GM12878 (cell line): Measurements from ENCODE around the gene STPG4. TPM values are rescaled to one million over a fixed set of nuclear protein-coding genes. Genes with fewer than 3 reads are reported as not detected.
A peak's percentile ranks its signal among the peaks of the same experiment; 100 is the strongest.

Experiments
- ATAC-seq: fragments of 200-7000 bp; cut with Tn5 transposase; 3 replicates; pipeline ENCODE4 v1.9.1; 2020; ENCODE audit warnings: mild to moderate bottlenecking, moderate library complexity
- BruUV-seq: library from RNA; stranded (reverse); fragments of 400-500 nt; replicated peaks from 2 replicates; lab custom pipeline; 2021; lab: Mats Ljungman, UMichigan
- CTCF ChIA-PET: fragments of 300-600 bp; sonication (Branson Sonifier 250); formaldehyde crosslinking; extraction: SDS; loops from one replicate; lab custom pipeline; 2021; ENCODE audit warnings: inconsistent platforms; lab: Yijun Ruan, JAX
- POLR2A ChIA-PET: fragments of 350-600 bp; formaldehyde crosslinking; extraction: SDS; loops from one replicate; lab custom pipeline; 2021; ENCODE audit warnings: inconsistent platforms; lab: Charles Lee
- RAD21 ChIA-PET: fragments of 300-600 bp; sonication (Branson Sonifier 250); formaldehyde crosslinking; loops from one replicate; lab custom pipeline; 2023; ENCODE audit warnings: antibody characterized with exemption; ENCODE audit not compliant: unreplicated experiment; lab: Charles Lee
- SMC1A ChIA-PET: fragments of 300-600 bp; sonication (Branson Sonifier 250); formaldehyde crosslinking; loops from one replicate; lab custom pipeline; 2023; ENCODE audit not compliant: unreplicated experiment, uncharacterized antibody; lab: Charles Lee
- DNase-seq: peaks from one replicate; pipeline ENCODE4 v3.0.0-alpha.2; 2011; ENCODE audit warnings: low read depth, low spot score
- FAIRE-seq: peaks from 3 replicates; lab custom pipeline; 2011; peaks lifted over from hg19 to GRCh38; lab: Jason Lieb, UNC
- H2AFZ ChIP-seq: 2 replicates; pipeline ENCODE4 v1.6.0; 2011; ENCODE audit warnings: low read depth, low read length, control low read depth; ENCODE audit not compliant: control insufficient read depth
- H3K27ac ChIP-seq: 2 replicates; pipeline ENCODE4 v1.5.1; 2011; ENCODE audit warnings: control low read depth; ENCODE audit not compliant: control insufficient read depth, insufficient read depth
- H3K27me3 ChIP-seq, 2 experiments: replicated peaks in 1 of 2; 2 replicates each; pipeline versions ENCODE4 v1.6.0 to v1.6.1; 2011; ENCODE audit warnings: low read length in 1 of 2; ENCODE audit not compliant: control insufficient read depth in 2 of 2, insufficient read depth in 2 of 2
- H3K36me3 ChIP-seq, 2 experiments: 2 replicates each; pipeline ENCODE4 v1.5.1; 2011; ENCODE audit warnings: low read length in 1 of 2; ENCODE audit not compliant: control insufficient read depth in 2 of 2, insufficient read depth in 2 of 2
- H3K4me1 ChIP-seq: 2 replicates; pipeline ENCODE4 v1.6.1; 2011; ENCODE audit warnings: mild to moderate bottlenecking, low read length, moderate library complexity, mixed read lengths; ENCODE audit not compliant: control insufficient read depth, insufficient read depth
- H3K4me2 ChIP-seq: 2 replicates; pipeline ENCODE4 v1.6.0; 2011; ENCODE audit warnings: control low read depth; ENCODE audit not compliant: control insufficient read depth, insufficient read depth
- H3K4me3 ChIP-seq: fragments of 200-600 bp; sonication (generic); 2 replicates; pipeline ENCODE4 v1.5.1; 2016
- H3K79me2 ChIP-seq: 2 replicates; pipeline ENCODE4 v1.6.0; 2011; ENCODE audit warnings: low read length; ENCODE audit not compliant: control insufficient read depth, insufficient read depth
- H3K9ac ChIP-seq: 2 replicates; pipeline ENCODE4 v1.8.0; 2011; ENCODE audit warnings: low read length, control low read depth, mixed read lengths; ENCODE audit not compliant: control insufficient read depth, insufficient read depth
- H3K9me3 ChIP-seq: replicated peaks from 3 replicates; pipeline ENCODE4 v1.5.1; 2011; ENCODE audit warnings: mild to moderate bottlenecking, low read length; ENCODE audit not compliant: control insufficient read depth, insufficient read depth
- H4K20me1 ChIP-seq: 2 replicates; pipeline ENCODE4 v1.6.0; 2011; ENCODE audit not compliant: control insufficient read depth, insufficient read depth
- ESRRA ChIP-seq: IDR thresholded peaks from 2 replicates; pipeline ENCODE4 v1.6.1; 2012; ENCODE audit warnings: mild to moderate bottlenecking, low read length, improper control_type of control experiment
- HSF1 ChIP-seq: fragments of 150-350 bp; IDR thresholded peaks from 2 replicates; pipeline ENCODE4 v1.6.1; 2014; ENCODE audit warnings: mild to moderate bottlenecking, low read depth, low read length
- IKZF1 ChIP-seq: fragments of 450-650 bp; conservative IDR thresholded peaks from 2 replicates; pipeline ENCODE4 v1.6.1; 2017; ENCODE audit warnings: antibody characterized with exemption, mild to moderate bottlenecking
- MEF2B ChIP-seq: fragments of 450-650 bp; IDR thresholded peaks from 2 replicates; pipeline ENCODE4 v1.6.1; 2018; ENCODE audit warnings: mild to moderate bottlenecking, moderate library complexity; ENCODE audit not compliant: partially characterized antibody, poor library complexity, severe bottlenecking
- MLLT1 ChIP-seq: fragments of 450-650 bp; IDR thresholded peaks from 2 replicates; pipeline ENCODE4 v1.6.1; 2016; ENCODE audit warnings: mild to moderate bottlenecking
- MXI1 ChIP-seq: fragments of 150-350 bp; IDR thresholded peaks from 2 replicates; pipeline ENCODE4 v1.6.1; 2011; ENCODE audit warnings: low read depth, mild to moderate bottlenecking, inconsistent platforms, low read length, improper control_type of control experiment
- POLR2A ChIP-seq: IDR thresholded peaks from 2 replicates; pipeline ENCODE4 v1.6.1; 2011; ENCODE audit warnings: low read depth, mild to moderate bottlenecking, low read length
- POLR2AphosphoS5 ChIP-seq: IDR thresholded peaks from 2 replicates; pipeline ENCODE4 v1.6.1; 2011; ENCODE audit warnings: mild to moderate bottlenecking, low read length, inconsistent platforms
- ZBTB4 ChIP-seq: fragments of 450-650 bp; formaldehyde crosslinking; IDR thresholded peaks from 2 replicates; pipeline ENCODE4 v1.4.0; 2022; ENCODE audit warnings: mild to moderate bottlenecking, moderate library complexity
- WGBS: methylation state at CpG from one replicate; pipeline ENCODE4 v1.1.6; 2016; ENCODE audit warnings: low lambda C conversion rate; ENCODE audit not compliant: insufficient replicate concordance, insufficient coverage; ENCODE audit errors: missing lambda C conversion rate; 5-methylcytosine and 5-hydroxymethylcytosine counted together
- in situ Hi-C: fragments of 300-500 bp; cut with MboI; formaldehyde crosslinking; loops from 9 replicates; pipeline ENCODE4 v1.14.3; 2018; ENCODE audit warnings: mixed read lengths
- intact Hi-C: fragments of 100-400 bp; cut with micrococcal nuclease; formaldehyde crosslinking; loops from one replicate; pipeline ENCODE4 v1.14.2; 2022; ENCODE audit not compliant: unreplicated experiment
- polyA plus RNA-seq, 11 experiments: library from polyadenylated mRNA; depleted of rRNA in 4 of 11; unstranded in 6 of 11; stranded (reverse) in 5 of 11; fragments of >200 nt; fragmentation: Nextera tagmentation in 4 of 11; fragmentation: Illumina TruSeq in 1 of 11; extraction: Ambion mirVana in 4 of 11; extraction: Trizol in 1 of 11; gene quantifications; 1 replicate in 1 of 11; 2 replicates in 10 of 11; pipeline versions ENCODE4 v1.2.1 to v1.2.3, GENCODE V29; 2011 to 2016; ENCODE audit warnings: inconsistent platforms in 2 of 11, missing spikeins in 2 of 11, low read depth in 1 of 11
- total RNA-seq, 4 experiments: library from RNA; depleted of rRNA in 3 of 4; stranded (reverse); fragments of >200 nt in 3 of 4; fragmentation: Illumina TruSeq in 1 of 4; extraction: Trizol in 1 of 4; gene quantifications; 2 replicates each; pipeline versions ENCODE4 v1.2.1 to v1.2.3, GENCODE V29; 2013 to 2021

STPG4 gene
- total and polyA plus RNA-seq, 10 of the 15 experiments (the other 5 are each of a cell fraction or from before 2014, with no cell fraction given): 0.10 to 0.29 (median 0.19) TPM; not detected in 3

- H3K27ac ChIP-seq: no peak overlapping the region
- H4K20me1 ChIP-seq: 0 out of 2 replicates have a peak, but pooled peaks cover 4% of the 10 kb centered on the region
- FAIRE-seq (no peak), ATAC-seq (no peak), DNase-seq (no peak)
- 98% methylated on average over 3 of the region's 3 CpGs for WGBS
- intact Hi-C loops (no loop called here), in situ Hi-C loops (no loop called here)
- no peak overlapping the region for H3K4me3 ChIP-seq
- no TSS peak for BruUV-seq
- peaks cover 2 to 27% of the 10 kb centered on the region in 2 experiments for H3K36me3 ChIP-seq
- H3K79me2 ChIP-seq: peaks cover 8% of the 10 kb centered on the region
- TF ChIP-seq POLR2A: peak; percentile 60
- peak; percentile 69; the same call in 1 of the 2 replicates for TF ChIP-seq POLR2AphosphoS5
- TF ChIP-seq ESRRA: no peak
- no peaks in the 10 kb centered on the region for H3K27me3 ChIP-seq
- no peak overlapping the region for H3K4me2 ChIP-seq
- ChIA-PET CTCF (interaction anchor here (0.9 kb wide), 1 partner anchor 11 kb away, joined by 3 read pairs; no protein-coding TSS in a partner anchor), POLR2A (no interaction called here), SMC1A (interaction anchor here (1.8 to 2.1 kb wide), 2 partner anchors 13 to 88 kb away, joined by 3 to 11 read pairs; no protein-coding TSS in a partner anchor), RAD21 (interaction anchor here (0.7 to 1.1 kb wide), 2 partner anchors 13 to 112 kb away, joined by 3 to 4 read pairs; no protein-coding TSS in a partner anchor)
- 0 out of 2 replicates have a peak, but pooled peaks cover 8% of the 10 kb centered on the region for H3K4me1 ChIP-seq
- H3K9ac ChIP-seq: no peak overlapping the region
- no peak overlapping the region for H2AFZ ChIP-seq
- no peaks in the 10 kb centered on the region for H3K9me3 ChIP-seq
Measured at GRCh38 chr2:47159627-47160026, 4.5 kb upstream of the STPG4 start.

GRCh38 chr2:47158576-47158975, 3.5 kb upstream of the STPG4 start:
- H3K4me1 ChIP-seq: 0 out of 2 replicates have a peak, but pooled peaks cover 8% of the 10 kb centered on the region
- intact Hi-C loops (no loop called here), in situ Hi-C loops (no loop called here)
- RAD21 ChIA-PET: interaction anchor here (1.1 kb wide), 1 partner anchor 113 kb away, joined by 3 read pairs; no protein-coding TSS in a partner anchor
- no peak for FAIRE-seq
- H3K36me3 ChIP-seq: peaks cover 2 to 27% of the 10 kb centered on the region in 2 experiments
- no peak for ATAC-seq
- WGBS: 97% methylated on average over 2 of the region's 2 CpGs
- no peak overlapping the region for H3K4me3 ChIP-seq
- TF ChIP-seq IKZF1 (no peak), HSF1 (no peak), MLLT1 (no peak), MEF2B (no peak), MXI1 (no peak), ZBTB4 (CRISPR knock-in tag) (no peak)
- H2AFZ ChIP-seq: no peak overlapping the region
- POLR2A ChIA-PET: interaction anchor here (0.7 kb wide), 1 partner anchor 16 kb away, joined by 3 read pairs; no protein-coding TSS in a partner anchor
- no peak overlapping the region for H3K9ac ChIP-seq
- CTCF ChIA-PET: interaction anchor here (0.7 to 0.9 kb wide), 2 partner anchors 12 to 515 kb away, joined by 3 read pairs; no protein-coding TSS in a partner anchor
- no peak for DNase-seq
- no peaks in the 10 kb centered on the region for H3K9me3 ChIP-seq
- H4K20me1 ChIP-seq: 0 out of 2 replicates have a peak, but pooled peaks cover 4% of the 10 kb centered on the region
- peaks cover 4% of the 10 kb centered on the region for H3K79me2 ChIP-seq
- no peaks in the 10 kb centered on the region for H3K27me3 ChIP-seq
- H3K27ac ChIP-seq: no peak overlapping the region
- SMC1A ChIA-PET: interaction anchor here (0.7 to 2.1 kb wide), 3 partner anchors 14 to 87 kb away, joined by 3 to 11 read pairs (median 3); no protein-coding TSS in a partner anchor
- BruUV-seq: no TSS peak
- H3K4me2 ChIP-seq: no peak overlapping the region
